HG03457 (cell line): ENCODE data around the gene SLC37A1.

Source experiments
- ATAC-seq: cut with Tn5 transposase; IDR thresholded peaks from one replicate; pipeline ENCODE4 v1.9.1; 2021; ENCODE audit warnings: moderate number of reproducible peaks; ENCODE audit not compliant: unreplicated experiment

The SLC37A1 gene

DNA sequence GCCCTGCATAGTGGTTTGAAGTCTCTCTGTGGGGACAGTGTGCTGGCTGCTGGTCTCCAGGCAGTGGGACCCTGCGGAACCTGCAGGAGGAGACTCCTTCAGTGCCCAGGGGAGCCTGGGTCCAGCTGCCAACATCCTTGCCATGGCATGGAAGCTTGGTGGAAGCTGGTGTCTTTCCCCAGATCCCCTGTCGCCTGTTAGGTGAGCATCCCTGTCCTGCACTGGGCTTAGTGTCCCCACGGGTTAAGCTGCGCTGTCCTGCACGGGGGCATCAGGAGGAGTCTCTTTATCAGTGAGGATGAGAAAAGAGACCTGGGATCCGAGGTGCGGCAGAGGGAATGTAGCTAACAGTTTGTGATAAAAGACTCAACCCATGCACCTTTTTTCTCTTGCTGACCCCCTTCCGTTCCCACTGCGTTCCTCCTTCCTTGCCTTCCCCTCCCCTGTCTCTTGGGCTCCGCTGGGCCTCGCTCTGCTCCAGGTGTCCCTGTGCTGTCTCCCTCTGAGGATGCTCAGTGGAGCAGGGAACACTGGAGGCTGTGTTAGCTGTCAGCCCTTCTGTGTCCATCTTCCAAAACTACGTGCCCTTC, 59.3 kb downstream of the SLC37A1 start:
- no peak for ATAC-seq

DNA sequence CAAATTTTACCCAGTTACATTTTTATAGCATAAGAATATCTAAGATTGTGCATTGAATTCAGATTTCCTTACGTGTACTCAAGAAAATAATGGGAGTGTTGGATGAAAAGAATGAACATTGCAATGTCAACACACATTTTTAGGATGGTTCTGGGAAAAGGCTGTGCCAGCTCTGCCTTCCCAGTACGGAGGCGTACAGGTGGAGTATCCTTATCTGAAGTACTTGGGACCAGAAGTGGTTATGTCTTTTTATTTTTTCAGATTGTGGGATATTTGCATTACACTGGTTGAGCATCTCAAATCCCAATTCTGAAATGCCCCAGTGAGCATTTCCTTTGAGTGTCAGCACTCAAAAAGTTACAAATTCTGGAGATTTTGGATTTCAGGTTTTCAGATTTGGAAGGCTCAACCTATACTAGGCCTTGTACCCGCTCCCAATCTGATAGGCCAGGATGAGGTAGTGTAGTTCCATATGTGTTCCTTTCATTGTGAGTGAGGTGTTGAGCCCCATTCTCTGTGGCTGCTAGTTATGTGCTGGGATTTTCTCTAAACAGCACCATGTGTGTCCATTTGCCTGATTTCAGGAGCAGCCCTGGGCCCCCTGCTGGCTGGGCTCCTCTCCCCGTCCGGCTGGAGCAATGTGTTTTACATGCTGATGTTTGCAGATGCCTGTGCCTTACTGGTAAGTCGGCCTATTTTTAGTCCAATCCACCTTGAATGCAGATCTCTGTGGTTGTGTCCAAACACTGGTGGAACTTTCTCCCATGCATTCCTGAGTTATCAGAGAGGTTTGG, 60.8 kb downstream of the SLC37A1 start:
- ATAC-seq, result no peak

DNA sequence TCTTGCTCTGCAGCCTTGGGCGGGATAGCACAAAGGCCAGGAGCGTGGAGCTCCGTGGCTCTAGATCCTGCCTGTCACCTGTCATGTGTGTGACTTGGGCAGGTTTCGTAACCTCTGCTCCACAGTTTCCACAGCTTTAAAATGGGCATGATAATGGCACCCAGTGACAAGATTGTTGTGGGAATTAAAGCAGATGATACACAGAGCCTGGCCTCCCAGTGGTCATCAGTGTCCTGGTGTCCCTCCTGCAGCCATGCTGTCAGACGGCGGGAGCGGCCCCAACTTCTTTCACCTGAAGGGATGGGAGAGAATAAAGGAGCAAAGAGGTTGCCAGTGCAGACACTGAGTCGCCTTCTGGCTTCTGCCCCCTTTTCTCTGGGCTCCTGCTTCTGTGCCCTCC, 61.5 kb downstream of the SLC37A1 start:
- no peak for ATAC-seq

DNA sequence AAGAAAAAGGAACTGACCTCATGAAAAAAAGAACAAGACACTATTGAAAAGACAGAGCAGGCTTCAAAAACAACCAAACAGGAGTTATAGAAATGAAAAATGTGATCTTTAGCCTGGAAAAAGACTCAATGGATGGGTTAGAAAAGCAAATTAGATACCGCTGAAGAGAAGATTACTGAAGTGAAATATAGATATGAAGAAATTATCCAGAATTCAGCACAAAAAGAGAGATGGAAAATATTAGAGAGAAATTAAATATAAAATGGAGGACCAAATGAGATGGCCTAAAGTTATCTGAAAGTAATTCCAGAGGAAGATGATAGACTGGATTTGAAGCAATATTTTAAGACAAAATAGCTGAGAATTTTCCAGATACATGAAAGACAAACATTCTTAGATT, 63.0 kb downstream of the SLC37A1 start:
- ATAC-seq, result no peak

DNA sequence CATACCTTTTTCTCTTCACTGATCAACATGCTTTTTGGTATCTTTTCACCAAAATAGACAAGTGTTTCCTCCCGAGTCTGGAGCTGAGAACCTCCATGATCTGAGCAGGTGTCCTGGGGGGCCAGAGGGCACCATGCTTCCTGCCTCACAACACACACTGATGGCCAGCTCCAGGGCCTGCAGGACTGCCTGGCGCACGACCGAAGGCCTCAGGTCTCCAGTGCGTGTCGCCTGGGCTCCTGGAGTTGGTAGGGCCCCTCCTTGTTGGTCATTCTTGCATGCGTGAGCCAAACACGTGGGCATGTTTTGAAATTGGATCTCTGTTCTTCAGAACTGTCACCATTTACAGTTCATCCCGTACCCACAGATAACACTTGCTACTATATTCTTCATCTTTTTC, 64.4 kb downstream of the SLC37A1 start:
- ATAC-seq, result no peak

DNA sequence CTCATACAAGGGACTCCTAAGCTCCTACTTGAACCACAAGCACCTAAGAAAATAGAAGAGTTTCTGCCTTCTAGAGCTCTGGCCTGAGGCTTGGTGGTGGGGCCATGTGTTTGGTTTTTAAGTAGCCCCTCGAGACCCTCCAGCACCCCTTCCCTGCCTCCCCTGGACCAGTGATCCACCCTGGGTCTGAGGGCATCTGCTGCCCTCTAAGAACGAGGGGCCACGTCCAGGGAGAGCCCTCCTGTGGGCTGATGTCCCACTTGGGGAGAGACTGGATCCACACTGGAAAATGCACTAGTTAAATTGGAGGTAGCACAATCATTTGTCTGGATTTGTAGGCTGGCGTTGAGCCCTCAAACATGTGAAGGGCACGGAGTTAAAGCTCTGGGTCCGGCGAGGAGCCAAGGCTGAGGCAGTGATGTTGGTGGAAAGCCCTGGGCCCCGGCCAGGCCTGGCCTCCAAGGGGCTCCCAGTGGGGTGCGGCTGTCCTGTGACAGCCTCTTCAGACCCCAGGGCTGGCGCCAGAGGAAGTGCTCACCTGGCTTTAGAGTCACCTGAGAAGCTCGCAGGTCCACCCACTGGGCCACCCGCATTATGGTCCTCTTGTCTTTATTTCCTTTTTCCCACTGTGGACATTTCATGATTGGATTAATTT, 65.2 kb downstream of the SLC37A1 start:
- ATAC-seq, result no peak

DNA sequence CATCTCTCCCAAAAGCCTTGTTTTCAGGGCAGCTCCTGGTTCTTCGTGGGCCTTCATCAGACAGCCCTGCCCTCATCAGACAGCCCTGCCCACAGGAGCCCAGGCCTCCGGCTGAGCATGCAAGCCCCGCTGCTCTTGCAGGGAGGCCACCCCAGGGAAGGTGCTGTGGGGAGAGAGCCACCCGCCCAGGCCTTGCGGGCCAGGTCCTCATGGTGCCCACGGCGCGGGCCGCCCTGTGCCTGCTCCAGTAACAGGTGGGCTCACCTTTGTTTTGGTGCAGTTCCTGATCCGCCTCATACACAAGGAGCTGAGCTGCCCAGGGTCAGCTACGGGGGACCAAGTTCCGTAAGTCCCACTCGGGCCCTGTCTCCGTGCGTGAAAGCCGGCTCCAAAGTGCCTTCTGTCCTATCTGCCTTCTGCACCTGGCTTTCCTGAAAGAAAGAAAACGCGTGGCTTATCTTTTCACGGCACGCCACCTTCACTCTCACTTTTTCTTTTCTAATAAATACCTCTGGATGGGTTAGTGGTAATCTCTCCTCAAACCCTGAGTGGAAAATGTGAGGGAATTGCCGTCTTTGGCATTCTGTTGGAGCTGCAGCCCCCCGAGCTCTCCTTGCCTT, 65.9 kb downstream of the SLC37A1 start:
- ATAC-seq, result no peak

DNA sequence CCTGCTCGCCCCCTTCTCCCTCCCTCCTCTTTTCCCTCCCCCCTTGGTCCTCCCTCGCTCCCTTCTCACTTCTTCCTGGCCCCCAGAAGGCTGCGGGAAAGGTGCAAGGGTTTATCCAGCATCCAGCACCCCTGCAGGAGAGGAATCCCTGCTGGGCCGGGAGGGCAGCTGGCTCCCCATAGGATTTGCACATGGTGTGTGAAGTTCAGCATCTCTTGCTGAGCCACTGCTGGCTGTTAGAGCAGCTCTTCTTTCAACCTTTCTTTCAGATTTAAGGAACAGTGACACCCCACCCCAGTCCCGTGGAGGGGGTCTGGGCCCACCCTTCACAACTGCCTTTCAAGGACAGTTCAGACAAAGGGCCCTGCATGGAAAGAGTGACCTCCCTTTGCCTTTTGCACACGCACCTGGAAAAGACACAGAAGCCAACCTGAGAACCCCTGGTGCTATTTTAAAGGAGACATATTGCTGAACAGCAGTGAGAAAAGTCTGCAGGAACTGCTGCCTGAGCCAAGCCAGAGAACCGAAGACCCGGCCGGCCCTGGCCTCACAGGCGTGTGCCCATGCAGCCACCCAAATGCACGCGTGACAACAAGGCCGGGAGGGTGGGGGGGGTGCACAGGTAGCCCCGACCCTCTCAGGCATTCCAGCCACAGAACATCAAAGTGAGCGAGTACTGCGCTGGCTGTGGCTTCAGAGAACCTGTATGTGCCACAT, 66.6 kb downstream of the SLC37A1 start:
- ATAC-seq, result no peak

DNA sequence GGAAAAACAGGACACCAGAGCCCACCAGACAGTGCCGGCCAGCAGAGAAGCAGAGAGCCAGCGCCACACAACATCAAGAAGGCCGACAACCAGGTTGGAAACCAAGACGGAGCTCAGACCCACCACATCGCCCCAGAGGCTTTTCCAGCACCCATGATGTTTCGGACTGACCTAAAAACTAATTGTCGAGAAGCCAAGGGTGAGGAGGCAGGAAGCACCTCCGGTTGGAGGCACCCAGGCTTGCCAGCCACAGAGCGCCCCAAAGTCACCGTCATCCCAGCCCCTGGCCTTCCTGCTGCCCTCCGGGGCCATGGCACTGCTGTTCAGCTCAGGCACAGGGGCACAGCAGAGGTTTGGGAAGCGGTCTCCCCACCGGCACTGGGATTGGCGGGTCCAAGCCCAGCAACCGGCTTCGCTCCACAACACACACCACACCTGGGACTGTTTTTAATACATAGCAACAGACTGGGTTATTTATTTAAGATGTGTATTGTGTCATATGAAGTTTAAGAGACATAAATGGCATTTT, 67.2 kb downstream of the SLC37A1 start:
- ATAC-seq, result no peak

DNA sequence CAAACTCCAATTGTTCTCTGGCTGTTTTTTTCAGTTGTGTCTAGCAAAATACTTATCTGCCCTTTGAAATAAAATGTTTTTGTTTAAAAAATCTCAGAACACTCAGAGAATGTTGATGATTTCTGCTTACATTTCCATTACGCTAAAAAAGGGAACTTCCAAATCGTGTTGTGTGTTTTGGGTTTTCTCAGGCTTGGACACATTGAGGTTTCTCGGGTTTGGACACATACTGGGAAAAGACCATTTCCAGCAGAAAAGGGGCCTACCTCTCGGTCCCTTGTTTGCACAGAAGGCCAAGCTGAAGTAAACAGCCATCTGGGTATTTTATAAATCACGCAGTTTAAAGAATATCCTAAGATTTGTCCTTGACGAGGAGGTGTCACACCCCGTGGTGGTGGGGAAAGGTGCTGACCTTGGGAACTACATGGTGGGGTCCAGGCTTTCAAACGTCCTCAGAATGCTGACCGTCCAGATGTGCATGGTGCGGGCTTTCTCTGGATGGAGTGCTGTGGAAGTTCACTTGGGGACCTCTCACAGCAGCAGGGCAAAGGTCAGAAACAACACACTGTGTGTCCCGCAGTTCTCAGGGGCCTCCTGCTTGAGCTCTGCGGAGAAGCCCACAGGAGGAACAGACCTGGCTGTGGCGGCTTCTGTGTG, 67.8 kb downstream of the SLC37A1 start:
- ATAC-seq, result no peak

DNA sequence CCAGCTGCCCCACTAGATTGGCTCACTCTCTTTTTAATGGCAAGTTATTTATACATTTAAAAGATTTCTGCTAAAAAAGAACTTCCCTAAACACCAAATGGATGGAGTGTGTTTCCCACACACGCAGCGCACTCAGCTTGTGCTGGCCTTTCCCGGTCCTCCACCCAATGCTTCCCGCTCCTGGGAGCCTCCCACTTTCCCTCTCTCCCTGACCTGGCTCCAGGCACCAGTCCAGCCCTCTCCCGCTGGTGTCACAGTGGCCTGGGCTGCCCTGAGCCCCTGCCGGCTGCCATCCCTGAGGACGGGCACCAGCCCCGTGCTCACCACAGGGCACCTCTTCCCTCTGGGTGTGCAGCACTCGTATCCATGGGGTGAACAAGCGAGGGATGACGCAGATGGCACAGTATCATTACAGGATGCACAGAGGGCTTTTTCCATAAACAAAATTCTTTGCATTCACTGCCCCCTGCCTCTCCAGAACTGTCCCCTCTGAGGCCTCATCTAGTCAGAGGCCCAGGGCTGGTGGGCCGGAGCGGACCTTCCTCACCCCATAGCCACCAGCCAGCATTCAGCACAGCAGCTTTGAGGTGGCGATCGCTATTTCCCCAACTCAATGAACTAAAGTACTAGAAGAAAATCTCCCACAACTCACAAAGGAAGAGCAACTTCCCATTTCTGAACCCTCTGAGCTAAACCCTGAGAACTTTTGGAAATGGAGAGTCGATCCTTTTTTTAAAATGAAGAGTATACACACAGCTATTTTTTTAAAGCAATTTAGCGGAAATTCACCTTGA, 68.5 kb downstream of the SLC37A1 start:
- ATAC-seq, result no peak

DNA sequence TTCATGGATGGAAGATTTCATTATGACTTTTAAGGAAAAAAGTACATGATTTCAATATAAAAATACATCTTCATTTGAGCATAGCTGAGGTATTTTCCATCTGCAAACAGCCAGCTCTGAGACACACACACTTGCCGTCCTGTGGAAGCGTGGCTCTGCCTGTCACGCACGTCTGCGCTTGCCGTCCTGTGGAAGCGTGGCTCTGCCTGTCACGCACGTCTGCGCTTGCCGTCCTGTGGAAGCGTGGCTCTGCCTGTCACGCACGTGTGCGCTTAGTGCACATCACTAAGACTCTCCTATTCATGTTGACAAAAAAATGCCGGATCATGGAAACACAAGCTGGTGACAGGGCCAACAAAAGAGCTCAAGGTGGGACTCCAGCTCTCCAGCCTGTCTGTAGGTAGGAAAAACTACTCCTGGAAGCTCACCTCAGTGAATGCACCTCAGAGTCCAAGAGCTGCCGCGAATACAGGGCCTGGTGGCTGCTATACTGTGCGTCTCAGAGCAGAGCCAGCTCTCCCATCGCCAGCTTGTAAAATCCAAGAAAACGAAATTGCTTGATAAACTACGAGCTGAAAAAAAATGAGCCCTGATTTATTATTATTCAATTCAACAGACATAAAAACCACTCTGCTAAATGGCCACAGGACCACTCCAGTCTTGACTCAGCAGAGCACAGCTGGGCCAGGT, 69.3 kb downstream of the SLC37A1 start:
- ATAC-seq, result no peak

DNA sequence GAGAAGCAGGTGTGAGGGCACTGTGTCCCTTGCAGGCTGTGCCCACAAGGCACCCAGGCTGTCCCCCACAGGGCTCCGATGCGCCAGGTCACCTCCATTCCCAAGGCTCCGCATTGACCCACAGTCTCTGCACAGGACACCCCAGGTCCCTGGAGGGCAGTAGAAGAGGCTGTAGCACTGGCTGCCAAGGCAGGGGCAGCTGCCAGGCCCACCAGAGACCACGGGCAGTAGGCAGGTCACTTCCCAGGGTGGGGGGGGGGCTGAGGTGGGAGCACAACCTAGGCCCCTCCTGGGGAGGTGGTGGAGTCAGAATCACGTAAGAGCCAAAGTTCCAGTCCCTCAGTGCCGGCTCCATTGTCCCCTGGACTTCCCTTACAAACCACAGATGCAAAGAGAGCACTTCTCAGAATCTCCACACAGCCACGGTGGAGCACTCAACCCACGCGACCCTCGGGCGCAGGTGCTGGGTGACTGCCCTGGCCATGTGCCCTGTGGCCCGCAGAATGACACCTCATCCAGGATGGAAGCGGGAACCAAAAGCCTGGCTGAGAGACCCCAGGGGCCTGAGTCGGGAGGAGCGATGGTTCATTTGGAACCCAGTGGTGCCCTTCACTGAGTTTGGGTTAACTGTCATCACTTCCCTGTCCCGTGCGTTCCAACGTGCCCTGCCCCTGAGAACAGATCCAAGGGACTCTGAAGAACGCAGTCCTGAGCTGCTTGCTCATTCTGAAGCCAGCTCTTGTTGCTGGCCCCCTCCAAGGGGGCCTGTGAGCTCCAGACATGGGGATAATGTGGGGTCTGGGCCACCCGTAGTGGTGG, 70.0 kb downstream of the SLC37A1 start:
- no peak for ATAC-seq

DNA sequence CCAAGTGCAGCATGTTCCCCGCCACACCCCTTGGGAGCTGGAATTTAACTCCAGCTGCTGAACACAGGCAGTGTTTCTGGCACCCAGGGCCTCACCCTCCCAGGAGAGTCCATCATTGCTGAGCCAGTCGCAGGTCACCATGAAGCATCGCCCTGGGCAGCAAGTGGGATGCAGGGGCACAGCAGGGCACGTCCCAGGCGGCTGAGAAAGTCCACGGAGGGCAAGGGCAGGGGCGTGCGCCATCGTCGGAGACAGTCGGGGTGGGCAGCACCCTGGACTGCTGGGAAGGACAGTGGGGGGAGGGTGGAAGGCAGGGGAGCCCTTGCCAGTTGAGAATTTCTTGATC, 70.6 kb downstream of the SLC37A1 start:
- no peak for ATAC-seq

DNA sequence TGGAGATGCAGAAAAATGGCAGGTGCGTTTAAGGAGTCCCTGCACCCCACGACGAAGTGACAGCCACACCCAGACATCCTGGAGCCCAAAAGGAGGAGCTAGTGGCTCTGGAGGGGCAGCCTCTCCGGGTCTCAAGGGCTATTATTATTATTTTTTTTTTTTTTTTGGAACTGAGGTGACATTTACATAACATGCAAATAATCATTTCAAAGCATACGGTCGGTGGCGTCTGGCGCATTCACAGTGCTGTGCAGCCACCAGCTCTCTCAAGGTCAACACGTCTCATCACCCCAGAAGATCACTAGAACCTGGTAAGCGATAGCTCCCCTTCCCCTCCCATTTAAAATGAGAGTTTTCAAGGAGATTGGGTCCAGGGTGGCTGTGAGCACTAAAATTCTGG, 72.2 kb downstream of the SLC37A1 start:
- no peak for ATAC-seq

DNA sequence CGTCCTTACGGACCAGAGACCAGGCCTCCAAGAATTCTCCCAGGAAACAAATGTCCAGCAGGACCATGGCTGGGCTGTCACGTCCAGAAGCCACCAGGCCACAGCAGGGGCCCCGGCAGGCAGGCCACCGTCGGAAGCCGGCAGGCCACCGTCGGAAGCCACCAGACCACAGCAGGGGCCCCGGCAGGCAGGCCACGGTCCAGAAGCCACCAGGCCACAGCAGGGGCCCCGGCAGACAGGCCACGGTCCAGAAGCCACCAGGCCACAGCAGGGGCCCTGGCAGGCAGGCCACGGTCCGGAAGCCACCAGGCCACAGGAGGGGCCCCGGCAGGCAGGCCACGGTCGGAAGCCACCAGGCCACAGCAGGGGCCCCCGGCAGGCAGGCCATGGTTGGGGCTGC, 72.8 kb downstream of the SLC37A1 start:
- no peak for ATAC-seq

DNA sequence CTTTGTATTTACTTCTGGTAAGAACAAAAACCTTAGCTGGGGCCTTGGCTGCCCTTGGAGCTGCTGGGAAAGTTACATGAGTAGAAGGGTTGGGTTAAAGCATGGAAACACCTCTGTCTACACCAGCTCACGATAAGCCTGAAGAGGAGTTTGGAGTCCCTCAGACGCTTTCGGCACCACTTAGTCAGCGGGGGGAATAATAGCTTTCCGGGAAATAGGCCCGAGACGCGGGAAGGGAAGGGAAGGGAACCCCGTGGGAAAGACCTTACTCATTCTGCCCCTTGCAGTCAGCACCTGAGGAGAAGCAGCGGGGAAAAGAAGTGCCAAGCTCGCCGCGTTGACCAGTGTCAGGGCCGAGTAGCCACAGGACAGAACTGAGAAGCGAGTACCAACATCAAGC, 73.4 kb downstream of the SLC37A1 start:
- ATAC-seq, result no peak

DNA sequence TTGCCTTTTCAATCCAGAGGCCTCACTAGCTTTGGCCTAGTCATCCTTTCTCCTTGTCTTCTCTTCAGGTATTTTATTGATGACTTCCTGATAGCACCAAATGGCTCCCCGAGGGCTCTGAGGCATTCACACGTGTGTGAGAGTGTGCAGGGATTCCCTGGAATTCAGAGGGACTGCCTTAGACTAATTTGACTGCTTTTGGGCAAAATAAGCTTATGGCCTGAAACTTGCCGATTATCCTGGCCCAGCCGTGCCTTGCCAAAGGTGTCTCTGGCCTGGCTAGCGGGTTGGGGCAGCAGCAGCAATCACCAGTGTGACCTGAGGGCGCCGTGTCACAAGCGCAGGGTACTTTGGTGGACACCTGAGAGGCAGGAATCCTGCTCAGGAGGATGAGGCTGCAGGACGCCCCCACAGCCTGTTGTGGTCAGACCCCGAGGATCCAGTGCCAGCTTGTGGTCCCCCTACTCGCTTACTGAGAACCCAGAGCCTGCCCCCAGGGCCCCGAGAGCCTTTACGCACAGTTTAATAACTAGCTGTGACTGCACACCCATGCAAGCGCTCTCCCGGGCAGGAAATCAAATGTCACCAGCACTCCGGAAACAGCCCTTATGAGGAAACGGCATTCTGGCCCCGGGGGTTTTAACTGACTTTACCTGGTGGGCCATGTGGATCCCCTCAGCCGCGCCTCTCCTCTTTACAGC, 76.9 kb downstream of the SLC37A1 start:
- no peak for ATAC-seq
